H9 (cell line): Measurements from ENCODE around the gene CACNA1H. TPM values are rescaled to one million over a fixed set of nuclear protein-coding genes. Genes with fewer than 3 reads are reported as not detected.

Source experiments
- DNase-seq: peaks from one replicate; pipeline ENCODE4 v3.0.0-alpha.2; 2017
- H2AFZ ChIP-seq: one replicate; pipeline ENCODE4 v1.6.1; 2013; ENCODE audit warnings: mild to moderate bottlenecking, low read length, control low read depth, moderate library complexity
- H2AK5ac ChIP-seq: 2 replicates; pipeline ENCODE4 v1.6.1; 2013; ENCODE audit warnings: low read length, control low read depth, mixed read lengths; ENCODE audit not compliant: insufficient read length
- H2BK120ac ChIP-seq: one replicate; pipeline ENCODE4 v1.6.1; 2013; ENCODE audit warnings: low read depth, mild to moderate bottlenecking, low read length, control low read depth, inconsistent platforms; ENCODE audit not compliant: poor library complexity, severe bottlenecking
- H2BK12ac ChIP-seq: 2 replicates; pipeline ENCODE4 v1.6.1; 2013; ENCODE audit warnings: low read length, control low read depth, mixed read lengths, low read depth; ENCODE audit not compliant: insufficient read length
- H2BK15ac ChIP-seq: 2 replicates; pipeline ENCODE4 v1.6.1; 2013; ENCODE audit warnings: low read depth, low read length, control low read depth
- H2BK20ac ChIP-seq: one replicate; pipeline ENCODE4 v1.6.1; 2013; ENCODE audit warnings: low read depth, mild to moderate bottlenecking, low read length, control low read depth, inconsistent platforms; ENCODE audit not compliant: poor library complexity, severe bottlenecking
- H2BK5ac ChIP-seq: 2 replicates; pipeline ENCODE4 v1.6.1; 2013; ENCODE audit warnings: low read length, control low read depth, mixed read lengths; ENCODE audit not compliant: insufficient read length
- H3K14ac ChIP-seq: 2 replicates; pipeline ENCODE4 v1.6.1; 2013; ENCODE audit warnings: low read length, control low read depth; ENCODE audit not compliant: insufficient read depth
- H3K18ac ChIP-seq: 2 replicates; pipeline ENCODE4 v1.6.1; 2013; ENCODE audit warnings: low read depth, mild to moderate bottlenecking, mixed read lengths, low read length, control low read depth; ENCODE audit not compliant: insufficient read length
- H3K23ac ChIP-seq: 2 replicates; pipeline ENCODE4 v1.6.1; 2013; ENCODE audit warnings: low read length, control low read depth, mixed read lengths, low read depth; ENCODE audit not compliant: insufficient read length
- H3K23me2 ChIP-seq: 2 replicates; pipeline ENCODE4 v1.6.1; 2013; ENCODE audit warnings: low read depth, mild to moderate bottlenecking, mixed read lengths, low read length, control low read depth; ENCODE audit not compliant: insufficient read length, poor library complexity, severe bottlenecking
- H3K27ac ChIP-seq: 2 replicates; pipeline ENCODE4 v1.5.1; 2013; ENCODE audit warnings: low read length, control low read depth, mixed read lengths, low read depth; ENCODE audit not compliant: insufficient read length
- H3K27me3 ChIP-seq: 2 replicates; pipeline ENCODE4 v1.6.1; 2013; ENCODE audit warnings: low read length, control low read depth, inconsistent platforms; ENCODE audit not compliant: insufficient read depth
- H3K4ac ChIP-seq: 2 replicates; pipeline ENCODE4 v1.6.1; 2013; ENCODE audit warnings: low read depth, mild to moderate bottlenecking, control low read depth, inconsistent platforms, low read length, moderate library complexity
- H3K4me1 ChIP-seq: 2 replicates; pipeline ENCODE4 v1.6.1; 2013; ENCODE audit warnings: low read length, control low read depth, inconsistent platforms; ENCODE audit not compliant: insufficient read depth
- H3K4me2 ChIP-seq: 2 replicates; pipeline ENCODE4 v1.6.1; 2013; ENCODE audit warnings: low read length, control low read depth, mixed read lengths; ENCODE audit not compliant: insufficient read length, insufficient read depth
- H3K56ac ChIP-seq: 2 replicates; pipeline ENCODE4 v1.6.1; 2013; ENCODE audit warnings: low read depth, mild to moderate bottlenecking, mixed read lengths, low read length, control low read depth; ENCODE audit not compliant: insufficient read length
- H3K79me1 ChIP-seq: 2 replicates; pipeline ENCODE4 v1.6.1; 2013; ENCODE audit warnings: low read depth, mild to moderate bottlenecking, moderate library complexity, low read length, control low read depth, inconsistent platforms; ENCODE audit not compliant: insufficient read depth, poor library complexity, severe bottlenecking
- H3K79me2 ChIP-seq: 2 replicates; pipeline ENCODE4 v1.6.1; 2013; ENCODE audit warnings: low read length, control low read depth, inconsistent platforms; ENCODE audit not compliant: insufficient read depth
- H3K9ac ChIP-seq: 2 replicates; pipeline ENCODE4 v1.6.1; 2013; ENCODE audit warnings: low read length, control low read depth, mixed read lengths; ENCODE audit not compliant: insufficient read length; ENCODE audit errors: extremely low read depth
- H3K9me3 ChIP-seq: one replicate; pipeline ENCODE4 v1.6.1; 2013; ENCODE audit warnings: low read depth, low read length, inconsistent platforms; ENCODE audit not compliant: control insufficient read depth
- H3T11ph ChIP-seq: one replicate; pipeline ENCODE4 v1.6.1; 2013; ENCODE audit warnings: mild to moderate bottlenecking, low read length, control low read depth, inconsistent platforms
- H4K20me1 ChIP-seq: one replicate; pipeline ENCODE4 v1.6.1; 2013; ENCODE audit not compliant: control insufficient read depth, insufficient read length, insufficient read depth
- H4K5ac ChIP-seq: 2 replicates; pipeline ENCODE4 v1.6.1; 2013; ENCODE audit warnings: low read depth, mild to moderate bottlenecking, mixed read lengths, low read length, control low read depth; ENCODE audit not compliant: insufficient read length
- H4K8ac ChIP-seq: replicated peaks from 2 replicates; pipeline ENCODE4 v1.6.1; 2013; ENCODE audit warnings: low read length, control low read depth, mixed read lengths, low read depth; ENCODE audit not compliant: insufficient read length
- H4K91ac ChIP-seq: 2 replicates; pipeline ENCODE4 v1.6.1; 2013; ENCODE audit warnings: low read depth, mild to moderate bottlenecking, moderate library complexity, mixed read lengths, low read length, control low read depth; ENCODE audit not compliant: insufficient read length
- H3K27ac Mint-ChIP-seq, 3 experiments: 2 replicates in 2 of 3; 3 replicates in 1 of 3; pipeline ENCODE4 v1.8.0; 2020 to 2021; ENCODE audit warnings: mixed read lengths in 3 of 3, mild to moderate bottlenecking in 1 of 3, moderate library complexity in 1 of 3
- H3K27me3 Mint-ChIP-seq: 2 replicates; pipeline ENCODE4 v1.8.0; 2021; ENCODE audit warnings: low read depth, mild to moderate bottlenecking, moderate library complexity, mixed read lengths
- H3K36me3 Mint-ChIP-seq, 3 experiments: 2 replicates in 2 of 3; 3 replicates in 1 of 3; pipeline ENCODE4 v1.8.0; 2020 to 2021; ENCODE audit warnings: low read depth in 3 of 3, mixed read lengths in 3 of 3; ENCODE audit not compliant: insufficient read depth in 1 of 3
- H3K4me1 Mint-ChIP-seq, 2 experiments: 2 replicates each; pipeline ENCODE4 v1.8.0; 2020; ENCODE audit warnings: mixed read lengths in 2 of 2
- H3K4me3 Mint-ChIP-seq, 2 experiments: 2 replicates in 1 of 2; 3 replicates in 1 of 2; pipeline ENCODE4 v1.8.0; 2020 to 2021; ENCODE audit warnings: mild to moderate bottlenecking in 2 of 2, mixed read lengths in 2 of 2, moderate library complexity in 1 of 2
- H3K9me3 Mint-ChIP-seq, 2 experiments: 2 replicates in 1 of 2; 3 replicates in 1 of 2; pipeline ENCODE4 v1.8.0; 2020; ENCODE audit warnings: mild to moderate bottlenecking in 2 of 2, mixed read lengths in 2 of 2, moderate library complexity in 1 of 2
- WGBS: extraction: QIAGEN DNeasy Blood & Tissue Kit; methylation state at CpG from one replicate; pipeline ENCODE4 v1.1.7; 2013; ENCODE audit warnings: missing lambda C conversion rate, low lambda C conversion rate, mixed read lengths; ENCODE audit not compliant: insufficient read length; ENCODE audit errors: extremely low coverage; 5-methylcytosine and 5-hydroxymethylcytosine counted together
- total RNA-seq: library from RNA; stranded (reverse); gene quantifications from 2 replicates; pipeline ENCODE4 v1.2.1, GENCODE V29; 2021
- TF ChIP-seq, protein P1 (sequence below): fragments of 200-600 bp; sonication (generic); conservative IDR thresholded peaks from 3 replicates; pipeline ENCODE4 v1.8.0; 2021; ENCODE audit warnings: antibody characterized with exemption, mild to moderate bottlenecking

Gene CACNA1H
- total RNA-seq, 1 experiment from 2014 or later = 43.3 TPM

DNA sequence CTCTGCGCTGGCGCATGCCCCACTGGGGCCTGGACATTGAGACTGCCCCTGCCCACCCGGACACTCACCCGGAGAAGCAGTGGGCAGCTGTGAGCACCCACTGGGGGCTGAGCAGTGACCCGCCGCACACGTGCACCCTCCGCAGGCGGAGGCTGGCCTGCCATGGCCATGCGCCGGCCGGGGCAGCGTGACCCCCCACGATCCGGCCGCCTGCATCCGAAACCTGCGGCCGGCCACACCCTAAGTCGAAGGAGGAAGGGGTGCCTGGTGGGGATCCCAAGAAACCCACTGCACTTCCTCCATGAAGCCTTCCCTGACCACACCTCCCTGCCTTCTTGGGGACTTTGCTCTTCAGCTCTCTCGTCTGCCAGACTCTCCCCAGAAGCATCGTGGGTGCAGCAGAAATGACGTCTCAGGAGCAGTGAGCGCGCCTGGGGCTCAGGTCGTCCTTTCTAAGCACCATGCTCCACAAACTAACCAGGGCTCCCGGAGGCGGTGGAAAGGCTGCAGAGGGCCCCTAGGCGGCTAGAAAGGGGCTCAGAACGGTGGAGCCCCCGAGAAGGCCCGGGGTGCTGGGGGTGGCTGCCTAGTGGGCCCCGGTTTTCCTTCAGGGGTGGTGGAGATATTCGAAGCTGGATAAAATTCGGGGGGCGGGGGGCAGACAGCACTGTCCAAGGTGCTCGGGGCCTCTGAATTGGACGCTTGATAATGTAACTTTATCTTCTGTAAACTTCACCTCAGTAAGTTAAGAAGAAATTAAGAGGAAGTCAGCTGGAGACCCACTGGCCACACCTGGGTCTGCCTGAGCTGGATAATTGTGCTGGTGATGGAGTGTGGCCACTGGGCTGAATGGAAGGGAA is 70.7 kb downstream of the CACNA1H start:
- H3K18ac ChIP-seq = no peak overlapping the region
- H4K91ac ChIP-seq = no peak overlapping the region
- H3K4me3 Mint-ChIP-seq = no peak overlapping the region; a peak in 1 of 5 replicates
- WGBS = no CpG with 5 or more reads among the region's 38 CpGs
- no peak overlapping the region for H3K27ac ChIP-seq
- no peak overlapping the region for H3K4ac ChIP-seq
- H3K9me3 ChIP-seq = no peaks in the 10 kb centered on the region
- no peak overlapping the region for H3K23ac ChIP-seq
- no peaks in the 10 kb centered on the region for H3K79me1 ChIP-seq
- H3K79me2 ChIP-seq = no peaks in the 10 kb centered on the region
- no peak overlapping the region for H4K8ac ChIP-seq
- no peak overlapping the region for H2BK15ac ChIP-seq
- no peaks in the 10 kb centered on the region for H3K23me2 ChIP-seq
- no peak overlapping the region for H3K56ac ChIP-seq
- peaks cover 5 to 9% (median 9%) of the 10 kb centered on the region in 3 experiments; a peak in 5 of 7 replicates for H3K36me3 Mint-ChIP-seq
- H3K27me3 Mint-ChIP-seq = peaks cover 12% of the 10 kb centered on the region
- no peak for DNase-seq
- no peaks in the 10 kb centered on the region for H3K4me1 ChIP-seq
- no peak overlapping the region for H2AK5ac ChIP-seq
- no peak overlapping the region for H3T11ph ChIP-seq
- no peak overlapping the region for H3K4me2 ChIP-seq
- H2AFZ ChIP-seq = no peak overlapping the region
- no peak overlapping the region for H2BK5ac ChIP-seq
- no peak overlapping the region for H3K14ac ChIP-seq
- peaks cover 0 to 2% of the 10 kb centered on the region in 2 experiments; a peak in 1 of 4 replicates for H3K4me1 Mint-ChIP-seq
- peaks cover 0 to 3% of the 10 kb centered on the region in 2 experiments; a peak in 1 of 5 replicates for H3K9me3 Mint-ChIP-seq
- H2BK20ac ChIP-seq = no peak overlapping the region
- H2BK120ac ChIP-seq = no peak overlapping the region
- no peak overlapping the region for H2BK12ac ChIP-seq
- H4K20me1 ChIP-seq = no peaks in the 10 kb centered on the region
- TF ChIP-seq, protein P1, sequence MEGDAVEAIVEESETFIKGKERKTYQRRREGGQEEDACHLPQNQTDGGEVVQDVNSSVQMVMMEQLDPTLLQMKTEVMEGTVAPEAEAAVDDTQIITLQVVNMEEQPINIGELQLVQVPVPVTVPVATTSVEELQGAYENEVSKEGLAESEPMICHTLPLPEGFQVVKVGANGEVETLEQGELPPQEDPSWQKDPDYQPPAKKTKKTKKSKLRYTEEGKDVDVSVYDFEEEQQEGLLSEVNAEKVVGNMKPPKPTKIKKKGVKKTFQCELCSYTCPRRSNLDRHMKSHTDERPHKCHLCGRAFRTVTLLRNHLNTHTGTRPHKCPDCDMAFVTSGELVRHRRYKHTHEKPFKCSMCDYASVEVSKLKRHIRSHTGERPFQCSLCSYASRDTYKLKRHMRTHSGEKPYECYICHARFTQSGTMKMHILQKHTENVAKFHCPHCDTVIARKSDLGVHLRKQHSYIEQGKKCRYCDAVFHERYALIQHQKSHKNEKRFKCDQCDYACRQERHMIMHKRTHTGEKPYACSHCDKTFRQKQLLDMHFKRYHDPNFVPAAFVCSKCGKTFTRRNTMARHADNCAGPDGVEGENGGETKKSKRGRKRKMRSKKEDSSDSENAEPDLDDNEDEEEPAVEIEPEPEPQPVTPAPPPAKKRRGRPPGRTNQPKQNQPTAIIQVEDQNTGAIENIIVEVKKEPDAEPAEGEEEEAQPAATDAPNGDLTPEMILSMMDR = no peak
- H4K5ac ChIP-seq = no peak overlapping the region
- no peaks in the 10 kb centered on the region for H3K27me3 ChIP-seq
- H3K27ac Mint-ChIP-seq = peak overlapping the region in 2 of 3 experiments; percentile 74 to 95; a peak in 4 of 7 replicates
- no peak overlapping the region for H3K9ac ChIP-seq
